G401.6 (cell line): ENCODE measurements around the gene TRIO.

Experiments
- FAIRE-seq: peaks from 2 replicates; lab custom pipeline; 2012; peaks lifted over from hg19 to GRCh38; lab: Jason Lieb, UNC

TRIO gene

DNA sequence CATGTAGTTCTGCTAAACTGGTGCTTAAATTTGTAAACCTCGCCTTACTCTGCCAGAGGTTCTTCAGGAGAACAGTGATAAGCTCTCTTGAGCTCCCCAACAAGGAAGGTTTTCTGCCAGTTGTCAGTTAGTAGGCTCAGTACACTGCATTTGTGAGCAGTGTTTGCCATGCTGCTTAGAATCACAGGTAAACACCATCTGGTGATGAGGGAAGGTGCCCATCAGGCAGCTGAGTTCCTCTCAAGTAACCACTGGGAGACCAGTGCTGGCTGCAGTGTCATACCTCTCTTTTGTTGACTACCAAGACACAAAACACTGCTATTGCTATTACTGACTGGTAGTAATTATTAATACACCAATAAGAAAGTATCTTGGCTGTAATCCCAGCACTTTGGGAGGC lies 252.3 kb downstream of the TRIO start:
- no peak for FAIRE-seq

GRCh38 chr5:14396066-14396465 lies 252.9 kb downstream of the TRIO start:
- FAIRE-seq = no peak

DNA sequence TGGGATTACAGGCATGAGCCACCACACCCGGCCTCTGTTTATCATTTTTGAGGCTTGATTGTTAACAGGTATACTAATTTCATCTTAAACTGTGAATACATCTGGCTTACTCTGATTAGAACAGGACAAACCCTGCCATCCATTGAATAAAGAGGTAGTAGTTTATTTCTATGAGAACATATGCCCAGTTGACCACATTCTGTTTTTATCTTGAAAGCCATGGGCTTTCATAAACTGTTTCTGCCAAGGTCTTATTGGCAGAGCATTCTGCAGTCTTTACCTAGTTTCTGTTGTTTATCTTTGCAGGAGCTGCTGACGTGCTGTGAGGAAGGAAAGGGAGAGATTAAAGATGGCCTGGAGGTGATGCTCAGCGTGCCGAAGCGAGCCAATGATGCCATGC lies 253.6 kb downstream of the TRIO start:
- no peak for FAIRE-seq

- FAIRE-seq = no peak
Measured at GRCh38 chr5:14397717-14398116, 254.6 kb downstream of the TRIO start.

DNA sequence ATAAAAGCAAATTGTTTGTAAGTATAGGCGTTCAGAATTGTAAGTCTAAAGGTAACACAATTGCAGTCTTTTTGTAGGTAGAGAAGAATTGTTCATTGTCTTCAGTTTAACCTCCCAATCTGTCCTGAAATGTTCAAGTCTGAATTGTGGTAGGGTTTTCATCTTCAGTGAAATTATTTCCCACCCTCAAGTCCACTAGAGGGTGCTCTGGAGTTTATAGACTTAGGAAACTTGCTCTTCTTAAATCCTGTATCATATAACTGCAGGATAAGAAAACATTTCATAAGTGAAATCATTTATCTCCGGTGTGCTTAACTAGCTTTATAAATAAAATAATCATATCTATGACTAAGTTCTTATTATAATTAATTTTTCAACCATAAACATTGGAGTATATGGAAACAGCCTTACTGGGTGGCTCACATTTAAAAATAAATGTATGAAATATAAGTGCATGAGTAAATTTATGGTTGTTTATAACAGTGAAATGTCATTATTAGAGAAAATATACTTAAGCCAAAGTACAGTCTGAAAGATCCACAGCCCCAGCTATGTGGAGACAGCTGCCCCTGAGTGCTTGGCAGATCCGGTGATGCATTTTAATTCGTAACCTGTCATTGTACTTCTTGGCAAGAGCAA lies 256.0 kb downstream of the TRIO start:
- peak; percentile 70 for FAIRE-seq

GRCh38 chr5:14400085-14400484 lies 256.9 kb downstream of the TRIO start:
- FAIRE-seq = no peak

- no peak for FAIRE-seq
Measured at GRCh38 chr5:14400611-14401010, 257.5 kb downstream of the TRIO start.

DNA sequence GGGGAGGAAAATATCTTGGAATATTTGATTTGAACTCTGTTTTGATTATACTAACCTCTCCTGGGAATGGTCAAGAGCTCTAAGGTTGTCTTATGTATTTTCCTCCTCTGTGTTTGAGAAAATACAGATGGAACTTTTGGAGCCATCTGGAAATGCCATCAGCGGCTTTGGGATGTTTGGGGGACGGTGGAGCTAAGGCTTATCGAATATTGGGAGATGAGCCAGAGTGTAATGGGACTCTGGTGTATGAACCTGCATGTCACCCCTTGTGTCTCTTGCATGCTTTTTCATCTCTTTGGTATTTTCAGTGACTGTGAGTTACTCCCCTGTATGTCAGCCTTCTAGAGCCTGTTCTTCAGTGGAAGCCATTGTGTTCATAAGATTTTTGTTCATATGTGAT lies 258.5 kb downstream of the TRIO start:
- FAIRE-seq = no peak

- no peak for FAIRE-seq
Measured at GRCh38 chr5:14402424-14402823, 259.3 kb downstream of the TRIO start.

GRCh38 chr5:14404780-14405179 lies 261.6 kb downstream of the TRIO start:
- FAIRE-seq = no peak

- FAIRE-seq = no peak
Measured at GRCh38 chr5:14405267-14405666, 262.1 kb downstream of the TRIO start.

DNA sequence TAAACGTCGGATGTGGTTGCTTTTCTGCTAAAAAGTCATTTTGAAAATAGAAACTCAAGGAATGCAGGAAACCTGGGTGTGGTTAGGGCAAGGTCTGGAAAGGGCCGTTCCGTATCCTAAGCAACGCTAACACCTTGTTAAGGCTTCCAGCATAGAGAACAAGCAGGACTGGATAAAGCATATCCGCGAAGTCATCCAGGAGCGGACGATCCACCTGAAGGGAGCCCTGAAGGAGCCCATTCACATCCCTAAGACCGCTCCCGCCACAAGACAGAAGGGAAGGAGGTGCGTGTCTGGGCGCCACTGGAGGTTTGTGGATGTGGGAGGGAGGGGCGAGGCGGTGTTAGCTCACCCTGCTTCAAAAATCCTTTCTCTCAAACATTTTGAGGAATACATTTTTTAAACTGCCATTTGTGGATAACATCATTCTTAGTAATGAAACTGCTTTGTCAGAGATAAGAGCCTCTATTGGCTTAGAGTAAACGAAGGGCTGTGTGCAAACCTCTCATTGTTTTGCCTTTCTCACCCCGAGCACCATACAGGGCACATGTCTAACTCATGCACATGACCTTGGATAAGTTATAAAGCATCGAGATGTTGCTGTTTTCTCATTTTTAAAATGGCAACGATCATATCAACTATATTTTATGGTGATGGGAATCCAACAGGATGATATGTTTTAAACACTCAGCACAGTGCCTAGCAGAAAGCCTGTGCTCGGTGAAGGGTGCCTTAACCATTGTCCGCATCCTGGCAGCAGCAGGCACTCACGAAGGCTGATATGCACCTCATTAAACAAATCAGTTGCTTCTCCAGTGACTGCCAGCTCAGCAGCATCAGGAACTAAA lies 262.8 kb downstream of the TRIO start:
- no peak for FAIRE-seq

DNA sequence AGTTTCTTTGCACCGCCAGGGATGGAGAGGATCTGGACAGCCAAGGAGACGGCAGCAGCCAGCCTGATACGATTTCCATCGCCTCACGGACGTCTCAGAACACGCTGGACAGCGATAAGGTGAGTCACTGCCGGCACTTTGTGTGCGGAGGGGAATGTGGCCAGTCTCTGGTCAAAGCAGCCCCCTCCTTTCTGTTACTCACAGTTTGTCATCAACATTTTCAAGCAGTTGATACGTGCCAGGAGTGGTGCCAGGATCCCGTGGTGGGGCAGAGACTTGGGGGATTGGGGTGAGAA lies 263.4 kb downstream of the TRIO start:
- no peak for FAIRE-seq

GRCh38 chr5:14407051-14407450 lies 263.9 kb downstream of the TRIO start:
- FAIRE-seq = no peak

- no peak for FAIRE-seq
Measured at GRCh38 chr5:14407746-14408175, 264.6 kb downstream of the TRIO start.

- no peak for FAIRE-seq
Measured at GRCh38 chr5:14408969-14409586, 265.9 kb downstream of the TRIO start.

GRCh38 chr5:14410068-14410393 lies 266.9 kb downstream of the TRIO start:
- no peak for FAIRE-seq

- no peak for FAIRE-seq
Measured at GRCh38 chr5:14410394-14411201, 267.5 kb downstream of the TRIO start.

GRCh38 chr5:14411216-14411615 lies 268.1 kb downstream of the TRIO start:
- FAIRE-seq = no peak

DNA sequence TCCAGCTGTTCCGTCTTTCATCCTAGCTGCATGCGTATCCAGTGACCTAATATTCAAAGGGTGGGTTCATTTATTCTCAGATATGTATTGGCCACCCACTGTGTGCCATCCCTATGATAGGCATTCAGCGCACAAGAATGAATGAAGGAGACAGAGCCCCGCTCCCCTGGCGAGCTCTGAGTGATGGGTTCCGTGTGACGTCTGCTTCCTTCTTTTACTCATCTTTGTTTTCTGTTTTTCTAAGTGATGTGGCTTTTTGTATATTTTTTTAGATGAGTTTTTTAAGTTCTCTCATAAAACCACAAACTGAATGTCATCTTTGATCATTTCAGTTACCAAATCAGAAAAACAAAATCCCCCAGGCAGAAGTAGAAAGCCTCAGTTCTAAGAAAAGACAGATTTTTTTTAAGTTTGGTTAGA lies 270.2 kb downstream of the TRIO start:
- no peak for FAIRE-seq

DNA sequence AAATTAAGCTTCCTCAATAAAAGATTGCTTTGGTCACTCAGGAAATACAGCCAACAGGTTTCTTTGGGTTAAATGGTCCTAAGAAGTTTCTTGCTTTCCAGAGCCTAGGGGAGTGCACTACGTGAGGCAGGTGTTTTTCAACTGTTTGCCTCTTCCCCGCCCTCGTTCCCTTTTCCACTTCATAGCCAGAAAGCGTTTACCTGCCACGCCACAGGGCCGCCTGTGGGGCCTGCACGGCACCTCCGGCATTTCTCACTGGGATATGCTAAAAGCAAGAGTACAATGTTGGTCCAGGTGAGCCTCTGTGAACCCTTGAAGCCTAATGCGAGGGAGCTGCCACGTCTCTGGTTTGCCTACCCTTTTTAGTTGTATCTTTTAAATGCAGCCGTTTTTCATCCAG lies 270.9 kb downstream of the TRIO start:
- FAIRE-seq = no peak

DNA sequence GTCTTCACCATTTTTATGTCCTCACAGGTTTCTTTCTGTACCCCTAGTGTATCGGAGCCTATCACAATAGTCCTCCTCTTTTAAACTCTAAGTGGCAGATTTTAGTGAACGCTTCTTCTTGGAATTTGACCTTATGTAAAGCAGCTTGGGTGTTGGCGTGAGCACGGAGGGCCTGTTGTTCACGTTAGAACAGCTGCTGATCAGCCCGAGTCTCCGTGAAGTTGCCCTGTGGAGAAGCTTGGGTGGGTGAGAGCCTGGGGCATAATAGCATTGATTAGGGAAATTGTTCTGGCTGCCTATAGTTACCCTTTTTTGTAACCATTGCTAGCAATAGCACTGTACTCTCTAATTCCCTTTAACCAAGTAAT lies 271.5 kb downstream of the TRIO start:
- FAIRE-seq = no peak
